Breast epithelium (tissue), 4 donors: ENCODE measurements around the gene GHRHR. TPM values are rescaled to one million over a fixed set of nuclear protein-coding genes. Genes with fewer than 3 reads are reported as not detected.
A peak's percentile ranks its signal among the peaks of the same experiment; 100 is the strongest.

Experiments
- DNase-seq, 2 donors: peaks; one replicate each; pipeline ENCODE4 v3.0.0-alpha.2; 2019; ENCODE audit warnings: low spot score in 2 of 2
- H3K27ac ChIP-seq, 2 donors: fragments of 200-600 bp; sonication (generic) in 1 of 2; one replicate each; pipeline ENCODE4 v1.5.1; 2016 to 2019; ENCODE audit warnings: mild to moderate bottlenecking in 1 of 2
- H3K27me3 ChIP-seq, 2 donors: fragments of 200-600 bp; sonication (generic) in 1 of 2; one replicate each; pipeline versions ENCODE4 v1.5.1 to v1.6.0; 2017 to 2019; ENCODE audit warnings: control low read depth in 1 of 2, mild to moderate bottlenecking in 1 of 2
- H3K36me3 ChIP-seq: fragments of 200-600 bp; one replicate; pipeline ENCODE4 v1.5.1; 2019
- H3K4me1 ChIP-seq, 2 donors: fragments of 200-600 bp; sonication (generic); one replicate each; pipeline ENCODE4 v1.5.1; 2016 to 2019; ENCODE audit warnings: control low read depth in 1 of 2
- H3K4me3 ChIP-seq, 3 donors: fragments of 200-600 bp; sonication (generic); 1 replicate in 2 of 3; 2 replicates in 1 of 3; pipeline ENCODE4 v1.5.1; 2016 to 2019; ENCODE audit warnings: mild to moderate bottlenecking in 3 of 3, moderate library complexity in 2 of 3
- H3K9me3 ChIP-seq, 2 donors: fragments of 200-600 bp; sonication (generic) in 1 of 2; one replicate each; pipeline ENCODE4 v1.5.1; 2016 to 2019; ENCODE audit warnings: control low read depth in 1 of 2
- CTCF ChIP-seq, 3 donors: fragments of 450-650 bp; IDR thresholded peaks; one replicate each; pipeline ENCODE4 v1.5.1; 2016 to 2017; ENCODE audit warnings: antibody characterized with exemption in 3 of 3, mild to moderate bottlenecking in 3 of 3, moderate library complexity in 3 of 3
- POLR2A ChIP-seq: fragments of 450-650 bp; IDR thresholded peaks from one replicate; pipeline ENCODE4 v1.6.1; 2016; ENCODE audit warnings: antibody characterized with exemption, mild to moderate bottlenecking, moderate library complexity
- POLR2AphosphoS5 ChIP-seq, 3 donors: sonication (generic); formaldehyde crosslinking; IDR thresholded peaks; one replicate each; pipeline ENCODE4 v1.6.1; 2017; ENCODE audit warnings: antibody characterized with exemption in 3 of 3
- intact Hi-C: fragments of 100-400 bp; cut with DNase I; formaldehyde crosslinking; loops from one replicate; pipeline ENCODE4 v1.15.1; 2023; ENCODE audit warnings: low total_unique reads
- total RNA-seq, 3 donors: library from RNA; depleted of rRNA; stranded (reverse); fragments of >200 nt; gene quantifications; one replicate each; pipeline ENCODE4 v1.1.0, GENCODE V29; 2016

Gene GHRHR
- total RNA-seq, 3 donors from 2014 or later: not detected

GRCh38 chr7:30938435-30939316, 25.1 kb upstream of the GHRHR start:
- intact Hi-C loops: no loop called here
- no peak overlapping the region for H3K4me3 ChIP-seq
- peak; percentile 39 to 71 for DNase-seq

GRCh38 chr7:30941582-30942323, 22.0 kb upstream of the GHRHR start:
- Histone ChIP-seq H3K27me3 (no peaks in the 10 kb centered on the region), H3K27ac (no peak overlapping the region), H3K4me1 (no peaks in the 10 kb centered on the region), H3K4me3 (no peak overlapping the region), H3K36me3 (no peaks in the 10 kb centered on the region), H3K9me3 (peaks cover 0 to 5% of the 10 kb centered on the region in 2 donors)
- no peak for DNase-seq
- TF ChIP-seq POLR2A (no peak), CTCF (IDR thresholded peaks at IDR 0.05) (no peak), POLR2AphosphoS5 (IDR thresholded peaks at IDR 0.05) (no peak)
- intact Hi-C loops: no loop called here

More at GRCh38 chr7:30938435-30939316, 25.1 kb upstream of the GHRHR start:
- Histone ChIP-seq H3K9me3 (no peaks in the 10 kb centered on the region), H3K36me3 (no peaks in the 10 kb centered on the region), H3K27me3 (no peaks in the 10 kb centered on the region), H3K27ac (no peak overlapping the region), H3K4me1 (no peaks in the 10 kb centered on the region)
- TF ChIP-seq POLR2A (no peak), CTCF (IDR thresholded peaks at IDR 0.05) (peak; percentile 71 to 89 (median 72))

GRCh38 chr7:30950197-30950596, 13.6 kb upstream of the GHRHR start:
- no peaks in the 10 kb centered on the region for H3K27me3 ChIP-seq
- no peak overlapping the region for H3K27ac ChIP-seq
- no peak for TF ChIP-seq POLR2AphosphoS5 (IDR thresholded peaks at IDR 0.05)
- TF ChIP-seq CTCF (IDR thresholded peaks at IDR 0.05): no peak
- no peak for TF ChIP-seq POLR2A
- H3K9me3 ChIP-seq: peaks cover 0 to 5% of the 10 kb centered on the region in 2 donors
- no peak for DNase-seq
- no peaks in the 10 kb centered on the region for H3K36me3 ChIP-seq
- intact Hi-C loops: no loop called here
- no peaks in the 10 kb centered on the region for H3K4me1 ChIP-seq
- H3K4me3 ChIP-seq: no peak overlapping the region

GRCh38 chr7:30954914-30955313, 8.8 kb upstream of the GHRHR start:
- H3K27ac ChIP-seq: no peak overlapping the region
- H3K36me3 ChIP-seq: no peaks in the 10 kb centered on the region
- intact Hi-C loops: no loop called here
- H3K9me3 ChIP-seq: no peaks in the 10 kb centered on the region
- H3K4me3 ChIP-seq: no peak overlapping the region
- TF ChIP-seq POLR2AphosphoS5 (IDR thresholded peaks at IDR 0.05) (no peak), POLR2A (no peak), CTCF (IDR thresholded peaks at IDR 0.05) (no peak)
- H3K4me1 ChIP-seq: no peaks in the 10 kb centered on the region
- no peak for DNase-seq
- no peaks in the 10 kb centered on the region for H3K27me3 ChIP-seq

GRCh38 chr7:30956704-30957103, 7.0 kb upstream of the GHRHR start:
- no peak for DNase-seq
- Histone ChIP-seq H3K36me3 (no peaks in the 10 kb centered on the region), H3K9me3 (no peaks in the 10 kb centered on the region), H3K4me1 (no peaks in the 10 kb centered on the region), H3K4me3 (no peak overlapping the region), H3K27ac (no peak overlapping the region), H3K27me3 (no peaks in the 10 kb centered on the region)
- intact Hi-C loops: no loop called here
- TF ChIP-seq POLR2AphosphoS5 (IDR thresholded peaks at IDR 0.05) (no peak), CTCF (IDR thresholded peaks at IDR 0.05) (no peak), POLR2A (no peak)
